GM23338 (cell line): ENCODE results near the gene ATP8A2. TPM values are rescaled to one million over a fixed set of nuclear protein-coding genes. Genes with fewer than 3 reads are reported as not detected.

Source experiments
- ATAC-seq: fragments of 200-7000 bp; cut with Tn5 transposase; 3 replicates; pipeline ENCODE4 v1.9.1; 2020
- DNase-seq: peaks from one replicate; pipeline ENCODE4 v3.0.0-alpha.2; 2015; ENCODE audit warnings: low spot score
- H2AFZ ChIP-seq: fragments of 200-600 bp; sonication (generic); 2 replicates; pipeline ENCODE4 v1.8.0; 2016; ENCODE audit warnings: antibody characterized with exemption, mild to moderate bottlenecking, moderate library complexity
- H3F3A ChIP-seq: fragments of 200-600 bp; sonication (generic); replicated peaks from 2 replicates; pipeline ENCODE4 v1.8.0; 2017; ENCODE audit warnings: antibody characterized with exemption, mixed run types, low read depth
- H3K27ac ChIP-seq: fragments of 200-600 bp; sonication (generic); 2 replicates; pipeline ENCODE4 v1.6.1; 2016; ENCODE audit warnings: low read depth
- H3K27me3 ChIP-seq: fragments of 200-600 bp; sonication (generic); 2 replicates; pipeline ENCODE4 v1.8.0; 2016; ENCODE audit warnings: mild to moderate bottlenecking, mixed run types, moderate library complexity; ENCODE audit not compliant: insufficient read depth
- H3K36me3 ChIP-seq: fragments of 200-600 bp; sonication (generic); 2 replicates; pipeline ENCODE4 v1.8.0; 2016; ENCODE audit warnings: mild to moderate bottlenecking; ENCODE audit not compliant: insufficient read depth
- H3K4me1 ChIP-seq: fragments of 200-600 bp; sonication (generic); 2 replicates; pipeline ENCODE4 v1.8.0; 2016; ENCODE audit warnings: mild to moderate bottlenecking, moderate library complexity; ENCODE audit not compliant: insufficient read depth
- H3K4me2 ChIP-seq: fragments of 200-600 bp; sonication (generic); 2 replicates; pipeline ENCODE4 v1.7.1; 2017; ENCODE audit warnings: mixed run types
- H3K4me3 ChIP-seq: fragments of 200-600 bp; sonication (generic); 2 replicates; pipeline ENCODE4 v1.6.1; 2016; ENCODE audit warnings: mixed run types
- H3K79me2 ChIP-seq: fragments of 200-600 bp; sonication (generic); replicated peaks from 2 replicates; pipeline ENCODE4 v1.8.0; 2017; ENCODE audit warnings: mild to moderate bottlenecking; ENCODE audit not compliant: insufficient read depth
- H3K9me2 ChIP-seq: fragments of 200-600 bp; sonication (generic); 2 replicates; pipeline ENCODE4 v1.8.0; 2017; ENCODE audit not compliant: insufficient read depth
- H4K20me1 ChIP-seq: fragments of 200-600 bp; sonication (generic); replicated peaks from 2 replicates; pipeline ENCODE4 v1.8.0; 2017; ENCODE audit warnings: mild to moderate bottlenecking; ENCODE audit not compliant: insufficient read depth
- H3K27ac Mint-ChIP-seq: 2 replicates; pipeline ENCODE4 v1.8.0; 2020; ENCODE audit warnings: inconsistent platforms, mild to moderate bottlenecking, moderate library complexity, mixed read lengths
- H3K27me3 Mint-ChIP-seq: 3 replicates; pipeline ENCODE4 v1.8.0; 2022; ENCODE audit warnings: low read depth, mild to moderate bottlenecking, moderate library complexity, mixed read lengths, inconsistent platforms; ENCODE audit not compliant: insufficient read depth, poor library complexity
- H3K36me3 Mint-ChIP-seq: 3 replicates; pipeline ENCODE4 v1.8.0; 2021; ENCODE audit warnings: low read depth, mild to moderate bottlenecking, inconsistent platforms, moderate library complexity, mixed read lengths
- H3K4me1 Mint-ChIP-seq: 3 replicates; pipeline ENCODE4 v1.8.0; 2020; ENCODE audit warnings: mild to moderate bottlenecking, inconsistent platforms, mixed read lengths
- H3K4me3 Mint-ChIP-seq: 3 replicates; pipeline ENCODE4 v1.8.0; 2021; ENCODE audit warnings: moderate library complexity, mild to moderate bottlenecking, inconsistent platforms, mixed read lengths
- H3K9me3 Mint-ChIP-seq: 3 replicates; pipeline ENCODE4 v1.8.0; 2020; ENCODE audit warnings: moderate library complexity, mild to moderate bottlenecking, inconsistent platforms, mixed read lengths
- CREB1 ChIP-seq: fragments of 250-450 bp; sonication (Bioruptor Pico); IDR thresholded peaks from 2 replicates; pipeline ENCODE4 v1.5.0; 2020; ENCODE audit warnings: low read depth, mild to moderate bottlenecking, moderate library complexity
- CTCF ChIP-seq, 2 experiments: fragments of 200-600 bp in 1 of 2; sonication (generic) in 1 of 2; conservative IDR thresholded peaks; 2 replicates each; pipeline versions ENCODE4 v1.5.1 to v1.6.1; 2016 to 2017; ENCODE audit warnings: antibody characterized with exemption in 2 of 2, low read depth in 2 of 2, mild to moderate bottlenecking in 2 of 2, moderate library complexity in 1 of 2
- EZH2 ChIP-seq: fragments of 200-600 bp; sonication (generic); IDR thresholded peaks from one replicate; pipeline ENCODE4 v1.8.0; 2017; ENCODE audit warnings: antibody characterized with exemption, mild to moderate bottlenecking, low read depth; ENCODE audit not compliant: unreplicated experiment
- EZH2phosphoT487 ChIP-seq: fragments of 200-600 bp; sonication (generic); IDR thresholded peaks from one replicate; pipeline ENCODE4 v1.8.1; 2018; ENCODE audit warnings: antibody characterized with exemption; ENCODE audit not compliant: unreplicated experiment
- ZNF331 ChIP-seq: fragments of 250-450 bp; sonication (Bioruptor Pico); IDR thresholded peaks from 2 replicates; pipeline ENCODE4 v1.5.0; 2020; ENCODE audit warnings: low read depth, mild to moderate bottlenecking, moderate library complexity
- ZNF462 ChIP-seq: fragments of 250-450 bp; sonication (Bioruptor Pico); IDR thresholded peaks from 2 replicates; pipeline ENCODE4 v1.5.0; 2020; ENCODE audit warnings: mild to moderate bottlenecking, moderate library complexity
- polyA plus RNA-seq: library from polyadenylated mRNA; unstranded; fragments of >200 nt; fragmentation: Nextera tagmentation; extraction: Ambion mirVana; gene quantifications from 2 replicates; pipeline ENCODE4 v1.2.1, GENCODE V29; 2016
- total RNA-seq: library from RNA; depleted of rRNA; stranded (reverse); fragments of >200 nt; shearing (Covaris generic); gene quantifications from 2 replicates; pipeline ENCODE4 v1.2.3, GENCODE V29; 2014

Gene ATP8A2
- total and polyA plus RNA-seq, 2 experiments from 2014 or later = 5.7 to 8.8 TPM

- no peaks in the 10 kb centered on the region for H3K36me3 Mint-ChIP-seq
- ATAC-seq = peak; percentile 96
- H3K27me3 ChIP-seq = no peaks in the 10 kb centered on the region
- no peaks in the 10 kb centered on the region for H3K79me2 ChIP-seq
- H3K4me3 Mint-ChIP-seq = no peak overlapping the region
- no peaks in the 10 kb centered on the region for H4K20me1 ChIP-seq
- H3K4me2 ChIP-seq = no peak overlapping the region
- H3K27ac Mint-ChIP-seq = no peak overlapping the region; the same call in 1 of the 2 replicates
- no peak overlapping the region for H3K4me3 ChIP-seq
- H3K36me3 ChIP-seq = no peaks in the 10 kb centered on the region
- no peaks in the 10 kb centered on the region for H3K9me3 Mint-ChIP-seq
- H3K27me3 Mint-ChIP-seq = no peaks in the 10 kb centered on the region
- no peak overlapping the region for H3K27ac ChIP-seq
- no peak overlapping the region for H2AFZ ChIP-seq
- DNase-seq = peak; percentile 92
- H3K4me1 Mint-ChIP-seq = peaks cover 10% of the 10 kb centered on the region
- no peaks in the 10 kb centered on the region for H3F3A ChIP-seq
- TF ChIP-seq EZH2phosphoT487 = no peak
- peak; percentile 97 for TF ChIP-seq CTCF (conservative IDR thresholded peaks at IDR 0.05; ENCODE audit: low read depth in 2 of 2)
- H3K9me2 ChIP-seq = no peaks in the 10 kb centered on the region
- H3K4me1 ChIP-seq = no peaks in the 10 kb centered on the region
These were observed 202.9 kb downstream of the ATP8A2 start for GRCh38 chr13:25574437-25575411.

- Histone ChIP-seq H3K36me3 (no peaks in the 10 kb centered on the region), H4K20me1 (no peaks in the 10 kb centered on the region), H3K79me2 (no peaks in the 10 kb centered on the region), H2AFZ (no peak overlapping the region), H3K4me2 (no peak overlapping the region), H3F3A (no peaks in the 10 kb centered on the region), H3K9me2 (no peaks in the 10 kb centered on the region), H3K27ac (no peak overlapping the region), H3K27me3 (no peaks in the 10 kb centered on the region), H3K4me3 (no peak overlapping the region), H3K4me1 (no peaks in the 10 kb centered on the region)
- Mint-ChIP-seq H3K4me1 (peaks cover 8% of the 10 kb centered on the region), H3K4me3 (no peak overlapping the region), H3K36me3 (no peaks in the 10 kb centered on the region), H3K27ac (no peak overlapping the region), H3K27me3 (no peaks in the 10 kb centered on the region), H3K9me3 (no peaks in the 10 kb centered on the region)
- no peak for DNase-seq
- TF ChIP-seq EZH2phosphoT487 (no peak), CREB1 (CRISPR knock-in tag) (no peak), EZH2 (no peak), ZNF331 (CRISPR knock-in tag) (no peak)
- no peak for ATAC-seq
These were observed 203.8 kb downstream of the ATP8A2 start for GRCh38 chr13:25575562-25575961.

GRCh38 chr13:25578526-25578925 is 206.8 kb downstream of the ATP8A2 start:
- Mint-ChIP-seq H3K4me1 (peaks cover 3% of the 10 kb centered on the region), H3K27ac (no peak overlapping the region), H3K4me3 (no peak overlapping the region), H3K36me3 (no peaks in the 10 kb centered on the region), H3K27me3 (no peaks in the 10 kb centered on the region), H3K9me3 (no peaks in the 10 kb centered on the region)
- DNase-seq (no peak), ATAC-seq (no peak)
- Histone ChIP-seq H3F3A (no peaks in the 10 kb centered on the region), H4K20me1 (no peaks in the 10 kb centered on the region), H3K4me1 (no peaks in the 10 kb centered on the region), H2AFZ (no peak overlapping the region), H3K27ac (no peak overlapping the region), H3K79me2 (no peaks in the 10 kb centered on the region), H3K9me2 (no peaks in the 10 kb centered on the region), H3K4me3 (no peak overlapping the region), H3K4me2 (no peak overlapping the region), H3K36me3 (no peaks in the 10 kb centered on the region), H3K27me3 (no peaks in the 10 kb centered on the region)
- TF ChIP-seq CREB1 (CRISPR knock-in tag) = no peak
- TF ChIP-seq EZH2 = no peak
- no peak for TF ChIP-seq ZNF462 (CRISPR knock-in tag)
